Stimulated activated CD8-positive, alpha-beta memory T cell treated with anti-CD3 and anti-CD28 coated beads, Interleukin-4, amount 100 ng/mL, for 4 hours (primary cell): ENCODE results near the gene FAM240B.

Experiments used
- DNase-seq, 2 donors: peaks; one replicate each; pipeline ENCODE4 v3.0.0-alpha.2; 2020; ENCODE audit warnings: low read depth in 2 of 2, low spot score in 1 of 2

The FAM240B gene

DNA sequence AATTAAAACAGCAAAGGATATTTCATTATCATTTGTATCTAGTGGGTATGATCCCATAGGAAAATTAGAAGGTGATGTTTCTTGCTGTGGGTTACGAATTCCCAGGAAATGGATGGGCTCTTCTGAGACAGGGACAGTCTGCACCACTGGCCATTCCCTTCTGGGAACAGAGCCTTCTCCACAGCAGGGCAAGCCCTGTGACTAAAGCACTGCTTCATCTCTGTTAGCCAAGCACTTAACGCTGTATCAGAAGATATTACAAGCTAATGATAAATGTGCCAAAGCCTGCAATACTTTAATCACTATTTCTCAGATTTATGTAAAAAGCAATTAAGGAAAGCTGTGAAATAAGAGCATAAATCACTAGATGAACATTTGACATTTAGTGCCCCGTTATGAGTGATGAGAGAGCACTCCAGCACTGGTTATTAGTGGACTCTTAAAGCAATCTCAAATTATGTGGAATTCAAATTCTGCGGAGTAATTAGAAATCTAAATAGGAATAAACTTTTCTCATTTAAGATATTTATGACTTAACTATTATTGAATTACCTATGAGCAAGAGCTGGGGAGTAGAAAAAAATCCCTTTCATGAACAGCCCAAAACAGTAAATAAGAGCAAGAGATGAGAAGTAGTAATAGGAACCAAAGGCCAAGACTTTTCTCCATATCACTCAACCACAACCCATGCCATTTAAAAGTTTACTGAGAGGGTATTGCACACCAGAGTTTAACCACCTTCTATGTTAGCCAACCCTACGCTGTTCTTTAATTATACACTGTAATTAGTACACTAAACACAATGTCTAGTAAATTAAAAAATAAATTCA is 49.2 kb downstream of the FAM240B start:
- no peak for DNase-seq

DNA sequence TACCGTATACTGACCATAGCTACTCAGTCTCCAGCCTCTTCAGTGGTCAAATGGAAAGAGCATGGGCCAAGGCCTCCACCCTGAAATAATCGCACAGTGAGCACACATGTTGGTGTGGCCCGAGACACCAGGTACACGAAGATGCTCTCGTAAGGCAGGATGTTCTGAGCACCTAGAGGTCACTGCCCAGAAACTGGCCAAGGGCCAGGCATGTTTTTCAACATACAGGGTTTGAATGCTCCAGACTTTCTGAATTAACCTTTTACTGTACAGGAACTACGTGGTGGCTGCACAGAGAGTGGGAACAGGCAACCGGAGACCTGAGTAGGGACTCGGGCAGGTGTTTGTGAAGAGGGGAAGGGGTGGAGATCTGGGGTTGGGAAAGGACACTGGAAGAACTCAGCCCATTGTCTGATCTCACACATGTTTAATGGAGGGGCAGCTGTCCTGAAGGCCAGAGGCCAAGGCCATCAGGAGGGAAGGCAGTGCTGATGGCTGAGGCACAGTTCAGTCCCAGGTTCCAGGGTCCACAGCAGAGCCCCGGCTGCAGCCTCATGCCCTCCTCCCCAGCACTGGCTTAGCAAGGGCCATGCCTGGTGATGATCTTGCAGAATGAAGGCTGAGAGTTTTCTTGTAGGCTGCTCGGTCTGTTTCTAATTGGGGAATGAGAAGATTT is 51.0 kb downstream of the FAM240B start:
- DNase-seq: no peak

DNA sequence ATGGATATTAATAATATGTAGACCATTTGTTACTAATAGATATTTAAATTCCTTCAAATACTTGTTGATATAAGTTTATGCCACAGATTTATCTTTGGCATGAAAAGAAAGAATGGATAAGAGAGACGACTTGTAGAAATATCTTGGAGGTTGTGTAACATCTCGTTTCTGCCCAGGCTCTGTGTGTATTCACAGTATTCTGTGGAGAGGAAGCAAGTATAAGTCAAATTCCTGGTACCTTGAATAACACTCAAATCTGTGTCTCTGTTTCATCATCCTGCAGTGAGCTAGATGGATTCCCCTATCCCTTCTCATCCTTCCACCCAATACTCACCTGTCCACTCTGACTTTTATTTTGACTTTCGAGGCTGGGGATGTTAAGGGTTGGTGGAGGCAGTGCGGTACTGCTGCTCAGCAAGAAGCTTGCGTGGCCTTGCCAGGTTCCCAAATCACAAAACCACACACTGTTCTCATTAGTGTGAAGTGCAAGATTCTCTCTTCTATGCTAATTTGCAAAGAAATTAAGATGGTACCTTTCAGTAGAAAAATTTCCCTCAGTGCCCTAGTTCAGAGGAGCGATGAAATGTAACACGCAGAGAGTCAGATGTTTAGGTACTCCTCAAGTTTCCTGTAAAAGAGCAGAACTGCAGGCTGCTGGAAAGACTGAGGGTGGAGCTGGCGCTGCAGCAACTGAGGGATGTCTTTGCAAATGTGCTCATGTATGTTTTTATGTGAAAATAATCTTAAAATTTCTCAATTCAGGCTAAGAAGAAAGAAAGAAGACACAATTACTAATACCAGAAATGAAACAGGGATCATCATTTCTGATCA is 57.0 kb downstream of the FAM240B start:
- no peak for DNase-seq

DNA sequence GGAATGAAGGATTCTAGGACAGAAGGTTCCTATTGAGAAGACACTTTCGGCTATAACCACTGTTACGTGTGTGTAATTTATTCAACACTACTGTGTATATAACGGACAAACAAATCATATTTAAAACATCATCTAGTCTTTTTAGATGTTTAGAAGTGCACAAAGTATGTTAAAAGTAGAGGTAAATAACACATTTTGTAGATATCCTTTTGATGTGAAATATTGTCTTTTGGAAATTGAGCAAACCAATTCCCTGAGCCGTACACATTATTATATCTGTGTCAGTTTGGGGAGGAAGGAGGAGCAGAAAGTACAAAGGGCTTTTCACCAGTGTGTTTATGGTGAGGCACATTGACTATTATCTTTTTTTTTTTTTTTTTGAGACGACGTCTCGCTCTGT is 60.4 kb downstream of the FAM240B start:
- DNase-seq: no peak

DNA sequence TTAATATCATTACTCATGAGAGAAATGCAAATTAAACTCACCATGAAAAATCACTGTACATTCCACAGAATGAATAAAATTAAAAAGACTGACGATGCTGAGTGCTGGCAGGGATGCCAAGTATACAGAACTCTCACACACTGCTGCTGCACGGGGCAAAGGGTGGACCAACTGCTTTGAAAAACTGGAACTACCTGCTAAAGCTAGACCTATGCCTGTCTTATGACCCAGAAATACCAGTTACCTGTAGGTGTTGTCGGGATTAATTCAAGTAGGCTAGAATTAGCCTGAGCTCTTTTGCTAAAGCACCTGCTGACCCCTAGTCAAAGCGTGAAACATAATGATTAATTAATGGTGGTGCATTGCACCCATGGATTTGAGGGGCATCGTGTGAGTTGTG is 63.0 kb downstream of the FAM240B start:
- DNase-seq: no peak

DNA sequence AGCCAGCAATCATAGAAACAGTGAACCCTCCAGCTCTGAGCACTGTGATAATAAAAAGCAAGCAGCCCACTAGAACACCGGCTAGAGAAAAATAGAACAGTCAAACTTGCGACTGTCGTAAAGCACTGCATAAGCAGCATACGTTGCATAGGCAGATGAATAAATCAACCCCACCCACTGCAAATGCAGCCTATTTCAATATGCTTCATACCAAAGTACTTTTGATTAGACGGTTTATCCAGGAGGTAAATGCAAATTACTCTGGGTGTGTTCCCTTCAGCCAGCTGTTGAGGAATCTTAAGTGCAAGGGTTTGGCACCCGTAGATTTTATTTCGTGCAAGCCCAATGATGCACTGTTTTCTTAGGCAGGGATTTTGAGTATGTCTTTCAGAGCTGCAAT is 67.4 kb downstream of the FAM240B start:
- DNase-seq: no peak

DNA sequence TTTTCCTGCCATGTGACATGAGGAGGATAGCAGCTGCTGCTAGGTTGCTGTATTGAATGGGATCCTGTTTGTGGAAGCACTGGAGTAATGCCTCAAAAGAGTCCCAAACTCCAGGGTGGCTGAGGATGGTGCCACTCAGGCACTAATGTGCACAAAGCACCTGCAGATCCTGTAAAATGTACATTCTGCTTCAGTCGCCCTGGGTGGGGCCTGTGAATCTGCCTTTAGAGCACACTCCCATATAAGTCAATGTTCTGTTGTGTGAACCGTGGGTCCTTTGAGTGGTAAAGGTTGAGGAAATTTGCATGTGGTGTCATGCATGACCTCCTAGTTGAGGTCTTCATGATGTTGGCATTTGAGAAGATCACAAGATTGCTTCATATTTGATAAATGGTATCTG is 67.9 kb downstream of the FAM240B start:
- no peak for DNase-seq

DNA sequence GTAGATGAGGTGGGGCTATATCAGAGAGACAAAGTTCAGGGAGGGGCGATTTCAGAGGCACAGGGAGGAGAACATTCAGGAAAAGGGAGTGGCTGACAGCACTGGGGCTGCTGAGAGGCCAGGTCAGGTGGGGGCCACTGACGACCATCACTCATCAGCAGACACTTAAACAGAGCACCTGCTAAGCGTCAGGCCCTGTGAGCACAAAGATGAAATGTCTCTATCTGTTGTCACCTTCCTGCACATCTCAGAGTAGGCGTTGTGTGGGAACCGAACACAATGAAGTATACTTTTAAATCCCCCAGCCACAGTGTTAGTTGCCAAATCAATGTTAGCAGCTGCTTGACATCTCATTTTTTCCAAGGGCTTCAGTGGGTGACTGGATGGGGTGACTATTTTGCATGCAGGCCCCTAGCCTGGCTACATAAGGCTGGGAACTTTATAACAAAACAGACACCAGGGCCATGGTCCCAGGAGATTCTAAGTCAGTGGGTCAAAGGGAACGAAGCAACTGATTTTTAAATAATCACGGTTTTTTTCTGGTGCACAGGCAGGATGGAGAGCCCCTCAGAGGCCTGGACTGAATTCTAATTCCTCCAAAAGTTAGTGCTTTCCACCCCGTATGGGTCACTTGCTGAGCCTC is 68.4 kb downstream of the FAM240B start:
- no peak for DNase-seq

DNA sequence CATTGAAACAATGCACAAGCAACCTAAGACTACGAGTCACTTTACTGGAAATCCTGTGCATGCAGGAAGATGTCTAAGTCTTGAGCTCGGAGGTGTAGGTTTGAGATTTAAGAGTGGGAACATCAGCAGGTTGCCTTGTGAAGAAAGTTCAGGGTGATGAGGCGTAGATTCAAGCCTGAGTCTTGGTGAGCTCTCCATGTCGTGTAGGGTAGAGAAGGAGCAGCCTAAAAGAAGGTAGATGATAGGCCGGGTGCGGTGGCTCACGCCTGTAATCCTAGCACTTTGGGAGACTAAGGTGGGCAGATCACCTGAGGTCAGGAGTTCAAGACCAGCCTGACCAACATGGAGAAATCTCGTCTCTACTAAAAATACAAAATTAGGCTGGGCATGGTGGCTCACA is 69.4 kb downstream of the FAM240B start:
- no peak for DNase-seq

DNA sequence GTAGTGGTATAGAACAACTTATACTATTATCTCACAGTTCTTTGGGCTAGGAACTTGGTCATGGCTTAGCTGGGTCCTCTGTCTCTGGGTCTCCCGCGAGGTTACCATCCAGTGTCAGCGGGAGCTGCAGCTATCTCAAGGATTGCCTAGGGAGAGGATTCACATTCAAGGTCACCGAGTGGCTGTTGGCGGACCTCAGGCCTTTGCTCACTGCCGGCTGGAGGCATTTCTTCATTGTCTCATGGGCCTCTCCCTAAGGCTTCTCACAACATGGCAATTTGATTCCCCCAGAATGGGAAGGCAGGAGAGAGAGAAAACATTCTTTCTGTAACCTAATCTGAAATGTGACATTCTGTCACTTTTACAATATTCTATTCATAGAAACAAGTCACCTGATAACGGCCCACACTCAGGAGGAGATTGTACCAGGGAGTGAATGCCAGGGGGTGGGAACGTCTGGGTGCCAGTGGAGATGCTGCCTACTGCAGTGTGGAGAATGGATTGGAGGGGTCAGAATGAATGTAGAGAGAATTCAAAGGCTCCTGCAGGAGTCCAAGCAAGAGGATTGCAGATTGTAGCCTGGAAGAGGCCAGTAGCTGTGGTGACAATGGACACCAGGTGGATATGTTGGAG is 70.1 kb downstream of the FAM240B start:
- no peak for DNase-seq

DNA sequence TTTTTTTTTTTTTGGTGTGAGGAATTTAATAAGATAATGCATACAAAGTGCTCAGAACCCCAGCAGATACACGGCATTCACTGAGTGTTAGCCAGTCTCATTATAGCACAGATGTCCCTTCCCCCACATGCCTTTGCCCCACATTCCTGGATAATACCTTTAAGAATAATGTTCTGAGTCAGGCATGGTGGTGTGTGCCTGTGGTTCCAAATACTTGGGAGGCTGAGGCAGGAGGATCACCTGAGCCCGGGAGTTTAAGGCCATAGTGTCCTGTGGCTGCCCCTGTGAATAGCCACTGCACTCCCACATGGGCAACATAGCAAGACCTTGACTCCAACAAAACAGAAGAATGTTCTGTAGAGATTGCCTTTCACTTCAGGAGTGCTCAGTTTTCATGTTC is 75.3 kb downstream of the FAM240B start:
- DNase-seq: no peak
